ENCODE results near the gene SMPD2. TPM values are rescaled to one million over a fixed set of nuclear protein-coding genes. Genes with fewer than 3 reads are reported as not detected.

Gene SMPD2
- total RNA-seq, 2 donors from 2014 or later = 7.6 to 9.8 TPM

GRCh38 chr6:109488001-109488400 lies 47.5 kb downstream of the SMPD2 start:
- DNase-seq (ENCODE audit: low spot score in 2 of 2) (no peak), ATAC-seq (no peak)
- H3K36me3 Mint-ChIP-seq = no peaks in the 10 kb centered on the region
- no peaks in the 10 kb centered on the region for H3K9me3 Mint-ChIP-seq
- H3K27ac Mint-ChIP-seq = no peak overlapping the region

DNA sequence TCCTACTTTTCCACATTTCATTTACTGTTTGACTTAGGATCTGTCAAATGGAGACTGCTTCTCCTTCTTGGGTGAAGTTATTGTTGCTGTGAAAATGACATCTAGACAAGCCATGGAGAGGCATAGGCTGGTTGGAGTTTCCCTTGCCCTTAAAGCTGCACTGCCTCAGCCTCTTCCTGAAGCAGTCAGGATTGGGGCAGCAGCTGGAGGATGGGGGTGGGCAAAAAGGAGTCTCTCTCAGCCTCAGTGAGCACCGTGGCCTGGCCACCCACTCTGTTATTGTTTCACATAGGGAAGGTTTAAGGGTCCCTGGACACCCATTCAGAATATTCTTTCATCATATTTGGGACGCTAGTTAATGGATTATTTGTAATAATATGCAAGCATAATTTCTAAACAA lies 50.2 kb downstream of the SMPD2 start:
- Mint-ChIP-seq H3K9me3 (no peaks in the 10 kb centered on the region), H3K27ac (peak overlapping the region in 1 of 2 donors; percentile 27), H3K36me3 (no peaks in the 10 kb centered on the region)
- DNase-seq (ENCODE audit: low spot score in 2 of 2) (no peak), ATAC-seq (no peak)

GRCh38 chr6:109491207-109491938 lies 50.8 kb downstream of the SMPD2 start:
- Mint-ChIP-seq H3K27ac (peak overlapping the region in 1 of 2 donors; percentile 27), H3K36me3 (no peaks in the 10 kb centered on the region), H3K9me3 (no peaks in the 10 kb centered on the region)
- DNase-seq (ENCODE audit: low spot score in 2 of 2) (no peak), ATAC-seq (peak; percentile 95)

Other genes starting within 250 kb of the SMPD2 start
- 100 to 1,000 TPM; 184 to 186 TPM for gene CD164, start 58.3 kb upstream of the SMPD2 start, total RNA-seq
- not detected for gene PPIL6, start 96 bp upstream of the SMPD2 start, total RNA-seq
- 10 to 100 TPM; 32.9 to 45.7 TPM for gene MICAL1, start 15.0 kb downstream of the SMPD2 start, total RNA-seq
- gene ZBTB24, start 42.5 kb downstream of the SMPD2 start, total RNA-seq = 10 to 100 TPM; 10.8 to 11.5 TPM

Measured in activated naive CD4-positive, alpha-beta T cell treated with anti-CD3 and anti-CD28 coated beads, Interleukin-2, amount 50 U/mL, for 72 hours (primary cell).